HUES48 (cell line): ENCODE measurements around the gene IFITM1.
A peak's percentile ranks its signal among the peaks of the same experiment; 100 is the strongest.
"Not testable (repeated sequence)": the region's sequence is repeated elsewhere in the genome, so short reads cannot be mapped to it uniquely, and the experiment has no call there.

Experiments
- H3K27ac ChIP-seq: one replicate; pipeline ENCODE4 v1.7.0; 2013; ENCODE audit warnings: low read depth, low read length, inconsistent platforms
- H3K27me3 ChIP-seq: 2 replicates; pipeline ENCODE4 v1.6.1; 2013; ENCODE audit warnings: mild to moderate bottlenecking, low read length; ENCODE audit not compliant: control insufficient read depth, insufficient read depth
- H3K36me3 ChIP-seq: 2 replicates; pipeline ENCODE4 v1.6.1; 2013; ENCODE audit warnings: low read length; ENCODE audit not compliant: control insufficient read depth, insufficient read depth
- H3K4me1 ChIP-seq: 2 replicates; pipeline ENCODE4 v1.6.1; 2013; ENCODE audit warnings: mild to moderate bottlenecking, low read length; ENCODE audit not compliant: control insufficient read depth, insufficient read depth
- H3K4me3 ChIP-seq: 2 replicates; pipeline ENCODE4 v1.5.1; 2013; ENCODE audit warnings: mild to moderate bottlenecking, low read depth, low read length
- H3K9ac ChIP-seq: 2 replicates; pipeline ENCODE4 v1.6.1; 2013; ENCODE audit warnings: mild to moderate bottlenecking, low read depth, low read length, moderate library complexity
- H3K9me3 ChIP-seq: 2 replicates; pipeline ENCODE4 v1.6.1; 2013; ENCODE audit warnings: low read length; ENCODE audit not compliant: control insufficient read depth, insufficient read depth

IFITM1 gene

DNA sequence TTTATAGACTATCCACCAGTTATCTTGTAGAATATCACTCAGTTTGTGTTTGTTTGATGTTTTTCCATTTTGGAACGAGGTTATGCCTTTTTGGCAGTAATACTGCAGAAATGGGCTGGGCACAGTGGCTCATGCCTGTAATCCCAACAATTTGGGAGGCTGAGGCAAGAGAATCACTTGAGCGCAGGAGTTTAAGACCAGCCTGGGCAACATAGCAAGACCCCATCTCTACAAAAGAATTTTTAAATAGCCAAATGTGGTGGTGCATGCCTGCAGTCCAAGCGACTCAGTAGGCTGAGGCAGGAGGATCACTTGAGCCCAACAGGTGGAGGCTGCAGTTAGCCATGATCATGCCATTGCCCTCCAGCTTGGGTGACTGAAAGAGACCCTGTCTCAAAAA is 32.7 kb downstream of the IFITM1 start:
- Histone ChIP-seq H3K27ac (no peak overlapping the region), H3K9me3 (no peaks in the 10 kb centered on the region), H3K36me3 (no peaks in the 10 kb centered on the region), H3K27me3 (no peaks in the 10 kb centered on the region), H3K4me1 (peaks cover 18% of the 10 kb centered on the region), H3K9ac (no peak overlapping the region), H3K4me3 (no peak overlapping the region)

- H3K36me3 ChIP-seq, H3K9ac ChIP-seq, H3K4me3 ChIP-seq, H3K27ac ChIP-seq, H3K27me3 ChIP-seq, H3K9me3 ChIP-seq: not testable (repeated sequence)
- peaks cover 13% of the 10 kb centered on the region for H3K4me1 ChIP-seq
Observed at GRCh38 chr11:349270-349954, 35.6 kb downstream of the IFITM1 start.

GRCh38 chr11:350033-350722 is 36.3 kb downstream of the IFITM1 start:
- H3K4me1 ChIP-seq: peaks cover 14% of the 10 kb centered on the region
- not testable (repeated sequence) for H3K9me3 ChIP-seq, H3K36me3 ChIP-seq, H3K27me3 ChIP-seq, H3K9ac ChIP-seq, H3K27ac ChIP-seq, H3K4me3 ChIP-seq

GRCh38 chr11:350723-351255 is 36.9 kb downstream of the IFITM1 start:
- Histone ChIP-seq H3K27ac (no peak overlapping the region), H3K4me1 (peaks cover 20% of the 10 kb centered on the region), H3K9ac (no peak overlapping the region)

GRCh38 chr11:351411-351810 is 37.6 kb downstream of the IFITM1 start:
- H3K9ac ChIP-seq: no peak overlapping the region

More at GRCh38 chr11:350723-351255, 36.9 kb downstream of the IFITM1 start:
- Histone ChIP-seq H3K4me3 (no peak overlapping the region), H3K27me3 (no peaks in the 10 kb centered on the region), H3K36me3 (no peaks in the 10 kb centered on the region), H3K9me3 (no peaks in the 10 kb centered on the region)

GRCh38 chr11:352456-353031 is 38.7 kb downstream of the IFITM1 start:
- Histone ChIP-seq H3K36me3 (no peaks in the 10 kb centered on the region), H3K4me3 (no peak overlapping the region), H3K27me3 (no peaks in the 10 kb centered on the region), H3K27ac (no peak overlapping the region), H3K9me3 (no peaks in the 10 kb centered on the region; the same call in 1 of the 2 replicates), H3K4me1 (peaks cover 20% of the 10 kb centered on the region), H3K9ac (no peak overlapping the region)

More at GRCh38 chr11:351411-351810, 37.6 kb downstream of the IFITM1 start:
- no peaks in the 10 kb centered on the region for H3K36me3 ChIP-seq
- H3K4me1 ChIP-seq: peaks cover 20% of the 10 kb centered on the region
- no peak overlapping the region for H3K4me3 ChIP-seq
- H3K9me3 ChIP-seq: no peaks in the 10 kb centered on the region
- H3K27ac ChIP-seq: no peak overlapping the region
- H3K27me3 ChIP-seq: no peaks in the 10 kb centered on the region

DNA sequence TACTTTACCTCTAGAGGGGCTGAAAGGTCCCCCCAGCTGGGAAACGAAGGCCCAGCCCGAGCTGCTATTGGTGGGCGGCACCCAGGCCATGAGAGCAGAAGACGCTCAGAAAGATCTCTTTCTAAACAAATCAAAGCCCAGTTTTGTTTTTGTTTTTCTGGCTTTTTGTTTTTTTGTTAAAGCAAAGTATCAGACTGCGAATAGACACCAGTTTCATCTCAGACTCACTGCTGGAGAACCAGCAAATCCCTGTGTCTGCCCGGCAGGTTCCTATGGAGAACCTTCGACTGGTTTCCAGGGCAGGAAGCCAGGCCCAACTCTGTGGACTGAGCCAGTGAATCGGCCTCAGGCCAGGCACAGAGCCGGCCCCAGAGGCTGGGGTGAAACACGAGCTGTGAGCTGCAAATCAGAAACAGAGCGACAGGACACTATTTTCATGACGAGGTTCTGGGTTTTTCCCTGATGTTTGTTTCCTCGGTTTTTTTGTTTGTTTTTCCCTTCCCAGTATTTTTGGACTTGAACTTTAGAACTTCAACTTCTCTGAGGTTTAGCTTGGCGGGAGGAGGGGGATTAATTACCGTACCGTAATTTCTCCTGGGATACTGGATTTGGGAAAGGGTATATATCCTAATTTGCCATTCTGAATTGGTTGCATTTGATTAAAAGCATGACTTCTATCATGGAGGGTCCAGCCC is 39.5 kb downstream of the IFITM1 start:
- peak overlapping the region; percentile 50 for H3K27ac ChIP-seq
- H3K4me1 ChIP-seq: peaks cover 20% of the 10 kb centered on the region
- no peaks in the 10 kb centered on the region; the same call in 1 of the 2 replicates for H3K9me3 ChIP-seq
- H3K27me3 ChIP-seq: no peaks in the 10 kb centered on the region
- H3K4me3 ChIP-seq: no peak overlapping the region
- H3K9ac ChIP-seq: no peak overlapping the region
- no peaks in the 10 kb centered on the region for H3K36me3 ChIP-seq

DNA sequence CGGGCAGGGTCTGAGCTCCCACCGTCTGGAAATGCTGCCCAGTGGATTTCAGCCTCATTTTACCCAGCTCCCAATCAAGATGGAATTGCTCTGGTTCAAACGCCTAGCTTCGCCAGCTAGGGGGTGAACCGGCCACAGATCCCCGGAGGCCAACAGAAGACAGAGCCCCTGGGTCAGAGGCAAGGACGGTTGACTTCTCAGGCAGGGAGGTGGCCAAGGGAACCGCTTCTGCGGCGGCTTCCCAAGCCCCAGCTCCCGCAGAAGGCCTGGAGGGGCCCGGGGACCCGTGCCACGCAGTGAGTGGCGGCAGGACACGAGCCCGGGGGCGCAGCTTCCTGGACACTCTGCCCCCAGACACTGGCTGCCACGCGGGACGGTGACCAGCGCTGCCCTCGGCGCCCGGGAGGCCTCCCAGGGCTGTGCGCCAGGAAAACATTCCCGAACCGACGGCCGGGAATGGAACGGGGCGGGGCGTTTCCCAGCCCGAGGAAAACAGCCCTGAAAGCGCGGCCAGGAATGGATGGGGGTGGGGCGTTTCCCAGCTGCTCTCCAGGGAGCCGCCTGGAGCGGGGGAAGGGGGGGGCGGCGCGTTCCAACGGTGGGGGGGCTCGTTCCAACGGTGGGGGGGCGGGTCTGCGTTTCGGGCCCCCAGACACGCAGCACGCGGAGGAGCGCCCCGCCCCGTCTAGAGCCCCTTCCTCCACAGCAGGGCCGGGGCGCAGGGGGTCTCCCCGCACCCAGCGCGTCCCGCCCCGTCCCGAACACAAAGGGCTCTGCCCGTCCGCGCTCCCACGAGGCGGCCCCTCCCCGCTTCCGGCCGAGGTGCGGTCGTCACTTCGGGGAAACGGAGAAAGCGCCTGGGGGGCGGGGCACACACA is 42.0 kb downstream of the IFITM1 start:
- Histone ChIP-seq H3K9me3 (peaks cover 2% of the 10 kb centered on the region; the same call in 1 of the 2 replicates), H3K4me3 (peak overlapping the region; percentile 40; the same call in 1 of the 2 replicates), H3K9ac (peak overlapping the region; percentile 47), H3K4me1 (peaks cover 15% of the 10 kb centered on the region), H3K36me3 (no peaks in the 10 kb centered on the region), H3K27ac (peak overlapping the region; percentile 90), H3K27me3 (no peaks in the 10 kb centered on the region)

DNA sequence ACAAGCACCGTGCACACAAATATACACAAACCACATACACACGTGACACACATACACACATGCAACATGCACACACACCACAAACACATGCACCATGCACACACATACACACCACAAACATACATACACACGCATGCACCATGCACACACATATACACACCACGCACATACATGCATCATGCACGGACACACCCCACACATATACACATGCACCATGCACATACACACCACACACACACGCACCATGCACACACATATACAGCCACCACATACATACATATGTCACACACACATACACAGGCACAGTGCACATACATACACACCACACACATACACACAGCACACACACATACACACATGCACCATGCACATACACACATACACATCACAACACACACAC is 42.8 kb downstream of the IFITM1 start:
- Histone ChIP-seq H3K9me3 (peaks cover 6% of the 10 kb centered on the region; the same call in 1 of the 2 replicates), H3K27ac (no peak overlapping the region), H3K27me3 (no peaks in the 10 kb centered on the region), H3K4me3 (no peak overlapping the region), H3K36me3 (no peaks in the 10 kb centered on the region), H3K4me1 (peaks cover 14% of the 10 kb centered on the region), H3K9ac (no peak overlapping the region)

GRCh38 chr11:357582-357981 is 43.7 kb downstream of the IFITM1 start:
- H3K27ac ChIP-seq: no peak overlapping the region
- peaks cover 14% of the 10 kb centered on the region for H3K4me1 ChIP-seq
- no peaks in the 10 kb centered on the region for H3K27me3 ChIP-seq
- no peaks in the 10 kb centered on the region for H3K36me3 ChIP-seq
- H3K9me3 ChIP-seq: peaks cover 6% of the 10 kb centered on the region; the same call in 1 of the 2 replicates
- H3K9ac ChIP-seq: no peak overlapping the region
- H3K4me3 ChIP-seq: no peak overlapping the region
